GM18520 (cell line): ENCODE measurements around the gene CD72.
"Not testable (repeated sequence)": the region's sequence is repeated elsewhere in the genome, so short reads cannot be mapped to it uniquely, and the experiment has no call there.

Experiments used
- ATAC-seq: cut with Tn5 transposase; IDR thresholded peaks from one replicate; pipeline ENCODE4 v1.9.1; 2021; ENCODE audit not compliant: unreplicated experiment

CD72 gene

DNA sequence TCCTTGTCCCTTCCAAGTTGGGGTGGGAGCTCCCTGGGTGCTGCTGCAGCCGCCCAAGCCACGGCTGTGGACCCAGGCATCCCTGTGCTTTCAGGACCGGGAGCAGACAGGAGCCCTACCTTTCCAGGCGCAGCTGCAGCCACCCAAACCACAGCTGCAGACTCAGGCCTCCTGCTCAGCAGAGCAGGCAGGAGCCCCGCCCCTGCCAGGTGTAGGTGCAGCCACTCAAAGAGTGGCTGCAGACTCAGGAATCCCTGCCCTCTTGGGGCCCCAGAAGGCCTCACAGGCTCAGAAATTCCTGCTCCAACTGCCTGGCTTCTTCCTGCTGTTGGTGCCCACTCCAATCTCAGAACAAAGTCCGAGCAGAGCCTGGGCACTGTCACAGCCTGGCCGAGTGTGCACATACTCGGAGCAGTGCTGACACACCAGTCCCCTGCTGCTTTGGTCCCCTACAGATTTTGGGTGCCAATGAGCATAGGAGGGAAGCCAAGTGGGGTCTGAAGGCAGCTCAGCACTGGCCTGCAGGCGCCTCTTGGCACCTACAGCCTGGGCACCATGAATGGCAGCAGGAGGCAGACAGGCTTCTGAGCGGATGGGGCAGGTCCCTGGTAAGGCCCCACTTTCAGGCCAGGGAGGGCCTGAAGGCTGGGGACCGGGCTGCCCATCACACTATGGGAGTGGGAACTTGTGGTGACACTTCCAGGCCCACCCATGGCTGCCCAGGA lies 19.2 kb downstream of the CD72 start:
- no peak for ATAC-seq

DNA sequence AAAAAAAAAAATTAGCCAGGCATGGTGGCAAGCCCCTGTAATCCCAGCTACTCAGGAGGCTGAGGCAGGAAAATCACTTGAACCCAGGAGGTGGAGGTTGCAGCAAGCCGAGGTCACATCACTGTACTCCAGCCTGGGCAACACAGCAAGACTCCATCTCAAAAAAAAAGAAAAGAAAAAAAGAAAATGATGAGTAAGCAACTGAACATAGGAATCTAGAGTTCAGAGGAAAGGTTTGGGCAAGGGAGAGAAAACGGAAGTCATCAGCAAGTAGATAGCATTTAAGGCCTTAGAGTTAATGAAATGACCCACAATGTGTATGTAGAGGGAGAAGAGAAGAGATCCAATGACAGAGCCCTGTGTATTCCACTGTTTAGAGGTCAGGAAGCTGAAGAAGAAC lies 21.3 kb downstream of the CD72 start:
- not testable (repeated sequence) for ATAC-seq

DNA sequence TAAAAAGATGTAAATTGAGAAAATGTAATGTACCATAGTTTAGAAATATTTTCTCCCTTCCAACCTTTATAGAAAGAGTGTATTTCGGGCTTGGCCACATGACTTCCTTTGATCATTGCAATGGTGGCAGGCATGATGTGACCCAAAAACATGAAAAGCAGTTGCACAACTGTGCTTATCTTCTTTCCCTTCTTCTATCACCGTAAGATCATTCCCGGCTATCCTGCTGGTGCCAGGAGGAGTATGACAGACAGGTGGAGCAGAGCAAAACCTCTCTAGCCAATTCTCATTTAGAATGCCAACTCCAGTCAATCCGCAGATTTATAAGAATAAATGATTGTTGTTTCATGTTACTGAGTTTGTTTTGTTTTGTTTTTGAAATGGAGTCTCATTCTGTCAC lies 23.7 kb downstream of the CD72 start:
- ATAC-seq, result no peak

DNA sequence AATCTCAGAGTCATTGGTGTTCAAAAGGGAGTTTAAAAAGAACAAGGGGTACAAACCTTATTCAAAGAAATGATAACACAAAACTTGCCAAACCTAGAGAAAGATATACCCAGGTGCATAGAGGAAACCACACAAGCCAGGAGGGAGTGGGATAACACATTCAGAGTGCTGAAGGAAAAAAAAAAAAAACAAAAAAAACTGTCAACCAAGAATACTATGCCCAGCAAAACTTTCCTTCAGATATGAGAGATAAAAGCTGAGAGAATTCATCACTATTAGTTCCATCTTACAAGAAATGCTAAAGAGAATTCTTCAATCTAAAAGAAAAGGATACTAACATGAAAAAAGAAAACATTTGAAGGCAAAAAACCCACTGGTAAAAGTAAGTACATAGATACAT lies 24.6 kb downstream of the CD72 start:
- ATAC-seq, result no peak

DNA sequence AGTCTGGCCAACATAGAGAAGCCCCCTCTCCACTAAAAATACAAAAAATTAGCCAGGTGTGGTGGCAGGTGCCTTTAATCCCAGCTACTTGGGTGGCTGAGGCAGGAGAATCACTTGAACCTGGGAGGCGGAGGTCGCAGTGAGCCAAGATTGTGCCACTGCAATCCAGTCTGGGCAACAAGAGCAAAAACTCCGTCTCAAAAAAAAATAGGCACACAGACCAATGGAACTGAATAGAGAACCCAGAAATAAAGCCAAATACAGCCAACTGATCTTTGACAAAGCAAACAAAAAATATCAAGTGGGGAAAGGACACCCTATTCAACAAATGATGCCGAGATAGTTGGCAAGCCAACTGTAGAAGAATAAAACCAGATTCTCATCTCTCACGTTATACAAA lies 29.7 kb downstream of the CD72 start:
- ATAC-seq, result not testable (repeated sequence)

DNA sequence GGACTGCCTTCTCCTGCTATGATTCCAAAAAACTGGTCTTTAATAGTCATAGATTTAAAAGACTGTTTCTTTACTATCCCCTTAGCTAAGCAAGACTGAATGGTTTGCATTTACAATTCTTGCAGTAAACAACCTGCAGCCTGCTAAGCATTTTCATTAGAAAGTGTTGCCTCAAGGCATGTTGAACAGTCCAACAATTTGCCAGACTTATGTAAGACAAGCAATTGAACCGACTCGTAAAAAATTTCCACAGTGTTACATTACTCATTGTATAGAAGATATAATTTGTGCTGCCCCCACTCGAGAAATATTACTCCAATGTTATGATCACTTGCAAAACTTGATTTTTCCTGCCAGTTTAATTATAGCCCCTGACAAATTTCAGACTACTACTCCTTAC lies 33.5 kb downstream of the CD72 start:
- ATAC-seq, result not testable (repeated sequence)

DNA sequence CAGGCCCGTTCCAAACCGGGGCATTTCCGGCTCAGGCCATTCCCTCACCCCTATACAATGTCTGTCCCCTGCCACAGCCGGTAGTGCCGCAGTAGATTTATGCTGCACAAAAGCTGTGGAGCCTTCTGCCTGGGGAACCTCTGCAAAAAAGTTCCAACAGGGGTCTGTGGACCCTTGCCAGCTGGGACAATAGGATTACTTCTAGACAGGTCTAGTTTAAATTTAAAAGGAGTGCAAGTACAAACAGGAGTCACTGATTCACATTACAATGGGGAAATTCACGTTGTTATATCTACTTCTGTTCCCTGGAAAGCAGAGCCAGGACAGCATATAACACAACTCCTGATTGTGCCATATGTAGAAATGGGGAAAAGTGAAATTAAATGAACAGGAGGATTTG lies 34.7 kb downstream of the CD72 start:
- ATAC-seq, result not testable (repeated sequence)

DNA sequence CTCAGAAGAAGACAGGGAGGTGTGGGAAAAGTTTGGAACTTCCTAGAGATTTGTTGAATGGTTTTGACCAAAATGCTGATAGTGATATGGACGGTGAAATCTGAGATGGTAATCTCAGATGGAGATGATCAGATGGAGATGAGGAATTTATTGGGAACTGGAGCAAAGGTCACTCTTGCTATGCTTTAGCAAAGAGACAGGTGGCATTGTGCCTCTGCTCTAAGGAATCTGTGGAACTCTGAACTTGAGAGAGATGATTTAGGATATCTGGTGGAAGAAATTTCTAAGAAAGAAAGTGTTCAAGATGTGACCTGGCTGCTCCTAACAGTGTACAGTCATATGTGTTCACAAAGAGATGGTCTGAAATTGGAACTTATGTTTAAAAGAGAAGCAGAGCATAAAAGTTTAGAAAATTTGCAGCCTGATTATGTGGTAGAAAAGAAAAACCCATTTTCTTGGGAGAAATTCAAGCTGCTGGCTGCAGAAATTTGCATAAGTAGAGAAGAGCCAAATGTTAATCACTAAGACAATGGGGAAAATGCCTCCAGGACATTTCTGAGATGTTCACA lies 38.5 kb downstream of the CD72 start:
- not testable (repeated sequence) for ATAC-seq

DNA sequence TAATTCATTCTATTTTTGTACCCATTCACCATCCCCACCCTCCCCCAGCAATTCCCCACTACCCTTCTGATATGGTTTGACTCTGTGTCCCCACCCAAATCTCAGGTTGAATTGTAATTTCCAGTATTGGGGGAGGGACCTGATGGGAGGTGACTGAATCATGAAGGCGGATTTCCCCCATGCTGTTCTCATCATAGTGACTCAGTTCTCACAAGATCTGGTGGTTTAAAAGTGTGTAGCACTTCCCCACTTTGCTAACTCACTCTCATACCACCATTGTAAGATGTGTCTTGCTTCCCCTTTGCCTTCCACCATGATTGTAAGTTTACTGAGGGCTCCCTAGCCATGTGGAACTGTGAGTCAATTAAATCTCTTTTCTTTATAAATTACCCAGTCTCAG lies 39.1 kb downstream of the CD72 start:
- ATAC-seq, result no peak

DNA sequence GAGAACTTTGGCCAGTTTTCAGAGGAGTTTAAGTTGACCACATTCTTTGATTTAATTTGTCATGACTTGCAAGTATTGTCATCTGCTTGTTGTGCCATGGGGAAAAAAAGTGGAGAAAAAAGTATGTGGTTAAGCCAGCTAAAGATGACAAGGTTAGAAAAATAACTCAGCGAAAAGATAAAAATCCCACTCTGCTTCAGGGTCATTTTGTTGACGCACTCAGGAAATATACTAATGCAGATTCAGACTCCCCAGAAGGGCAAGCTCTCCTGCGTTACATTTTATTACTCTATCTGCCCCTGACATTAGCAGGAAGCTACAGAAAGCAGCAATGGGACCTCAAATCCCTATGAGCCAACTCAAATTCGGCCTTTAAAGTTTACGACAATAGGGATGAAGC lies 40.7 kb downstream of the CD72 start:
- no peak for ATAC-seq

DNA sequence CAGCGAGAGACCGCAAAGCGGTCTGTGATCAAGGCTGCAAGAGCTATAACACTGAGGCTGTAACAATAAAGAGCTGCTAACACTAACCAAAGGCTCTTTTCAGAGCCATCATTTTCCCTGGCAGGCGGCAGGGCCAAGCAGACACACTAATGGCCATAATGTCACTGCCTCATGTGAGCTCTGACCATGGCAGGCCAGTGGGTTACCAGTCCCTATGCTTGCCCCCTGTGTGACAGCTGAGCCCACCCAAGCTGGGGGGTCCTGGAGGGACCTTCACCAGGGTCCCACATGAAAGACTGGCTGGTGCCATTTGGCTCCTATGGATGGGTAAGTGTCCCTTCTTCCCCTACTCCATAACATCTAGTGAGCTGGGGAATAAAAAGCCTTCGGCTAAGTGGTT lies 42.7 kb downstream of the CD72 start:
- no peak for ATAC-seq

DNA sequence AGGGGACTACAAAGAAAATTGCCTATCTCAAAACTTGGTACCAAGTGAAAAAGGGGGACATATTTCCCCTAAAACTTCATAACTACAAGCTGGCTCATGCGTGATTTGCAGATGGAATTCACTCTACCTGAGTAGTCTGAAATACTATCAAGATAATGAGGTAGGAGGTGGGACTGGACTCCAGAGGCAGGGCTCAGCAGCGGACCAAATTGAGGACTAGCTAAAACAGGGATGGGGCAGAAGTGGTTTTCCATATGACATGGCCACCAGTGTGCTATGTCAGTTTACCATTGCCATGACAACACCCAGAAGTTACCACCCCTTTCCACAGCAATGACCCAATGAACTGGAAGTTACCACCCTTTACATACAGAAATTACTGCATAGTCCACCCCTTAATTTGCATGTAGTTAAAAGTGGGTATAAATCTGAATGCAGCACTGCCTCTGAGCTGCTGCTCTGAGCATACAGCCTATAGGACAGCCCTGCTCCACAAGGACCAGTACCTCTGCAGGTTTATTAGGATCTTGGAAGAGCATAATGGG lies 43.6 kb downstream of the CD72 start:
- ATAC-seq, result no peak

DNA sequence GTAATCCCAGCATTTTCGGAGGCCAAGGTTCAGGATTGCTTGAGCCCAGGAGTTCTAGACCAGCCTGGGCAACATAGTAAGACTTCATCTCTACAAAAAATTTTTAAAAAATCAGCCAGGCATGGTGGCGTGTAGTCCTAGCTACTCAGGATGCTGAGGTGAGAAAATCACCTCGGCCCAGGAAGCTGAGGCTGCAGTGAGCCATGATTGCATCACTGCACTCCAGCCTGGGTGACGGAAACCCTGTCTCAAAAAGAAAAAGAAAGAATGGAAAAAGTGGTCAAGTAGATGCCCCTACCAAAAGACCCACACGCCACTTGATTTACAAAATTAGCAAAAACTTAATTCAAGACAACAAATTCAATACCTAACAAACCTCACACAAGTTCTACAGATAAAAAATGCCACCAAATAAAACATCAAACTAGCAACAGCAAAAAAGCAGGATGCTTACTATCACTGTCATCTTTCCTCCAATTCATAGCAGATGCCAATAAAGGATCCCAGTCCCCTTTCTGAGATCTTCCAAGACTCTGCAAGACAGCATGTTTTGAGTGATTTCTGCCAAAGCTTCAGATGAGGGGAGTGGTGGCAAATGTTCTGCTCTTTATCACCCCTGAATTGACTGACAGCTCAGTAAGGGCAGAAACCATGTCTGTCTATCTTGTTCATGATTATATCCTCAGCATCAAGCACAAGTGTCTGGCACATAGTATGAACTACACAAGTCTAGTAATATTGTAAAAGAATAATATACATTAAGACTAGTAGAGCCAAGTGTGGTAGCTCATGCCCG lies 47.3 kb downstream of the CD72 start:
- ATAC-seq, result no peak

DNA sequence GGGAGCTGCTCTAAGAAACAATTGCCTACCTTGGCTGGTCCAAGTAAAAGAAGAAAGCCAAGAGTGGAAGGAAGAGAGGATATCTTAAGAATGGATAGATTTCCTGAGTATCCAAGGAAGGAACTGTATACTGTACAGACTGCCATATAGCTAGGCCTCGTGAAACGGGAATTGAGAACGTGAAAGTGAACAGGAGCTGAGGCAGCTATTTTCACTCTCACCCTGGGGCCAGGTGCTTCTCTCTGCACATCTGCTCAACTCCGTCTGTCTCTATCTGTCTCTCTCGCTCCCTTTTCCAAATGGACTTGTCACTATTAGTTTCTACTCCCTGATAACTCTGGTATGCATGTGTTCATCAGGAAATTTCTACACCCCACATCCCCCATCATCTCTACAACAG lies 49.0 kb downstream of the CD72 start:
- ATAC-seq, result no peak

DNA sequence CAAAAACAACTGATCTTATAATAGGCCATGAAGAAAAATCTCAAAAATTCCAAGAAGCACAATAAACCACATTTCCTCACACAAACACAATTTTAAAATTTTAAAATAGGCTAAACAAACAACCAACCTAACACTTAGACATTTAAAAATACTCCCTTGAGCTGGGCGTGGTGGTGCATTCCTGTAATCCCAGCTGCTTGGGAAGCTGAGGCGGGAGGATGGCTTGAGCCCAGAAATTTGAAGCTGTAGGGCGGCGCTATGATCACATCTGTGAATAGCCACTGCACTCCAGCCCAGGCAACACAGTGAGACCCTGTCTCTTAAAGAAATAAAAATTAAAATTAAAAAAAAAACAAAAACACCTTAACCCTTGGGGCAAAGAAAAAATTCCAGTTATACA lies 50.0 kb downstream of the CD72 start:
- no peak for ATAC-seq

DNA sequence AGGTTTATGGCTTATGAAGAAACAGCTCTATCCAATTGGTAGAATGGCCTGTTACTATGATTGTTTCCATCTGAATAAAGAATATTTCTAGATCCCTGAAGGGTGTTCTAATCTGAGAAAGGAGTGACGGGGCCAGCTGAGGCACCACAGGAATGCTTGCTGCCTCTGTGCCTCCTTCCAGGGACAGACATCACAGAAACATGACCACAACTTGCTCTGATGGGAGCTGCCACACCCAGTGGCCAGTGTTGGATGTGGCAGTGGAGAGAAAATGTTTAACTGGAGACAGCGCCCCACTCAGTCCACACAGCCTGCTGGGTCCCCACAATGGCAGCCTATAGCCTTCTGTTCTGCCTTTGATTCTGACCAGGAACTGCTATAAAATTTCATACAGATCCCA lies 51.8 kb downstream of the CD72 start:
- no peak for ATAC-seq

DNA sequence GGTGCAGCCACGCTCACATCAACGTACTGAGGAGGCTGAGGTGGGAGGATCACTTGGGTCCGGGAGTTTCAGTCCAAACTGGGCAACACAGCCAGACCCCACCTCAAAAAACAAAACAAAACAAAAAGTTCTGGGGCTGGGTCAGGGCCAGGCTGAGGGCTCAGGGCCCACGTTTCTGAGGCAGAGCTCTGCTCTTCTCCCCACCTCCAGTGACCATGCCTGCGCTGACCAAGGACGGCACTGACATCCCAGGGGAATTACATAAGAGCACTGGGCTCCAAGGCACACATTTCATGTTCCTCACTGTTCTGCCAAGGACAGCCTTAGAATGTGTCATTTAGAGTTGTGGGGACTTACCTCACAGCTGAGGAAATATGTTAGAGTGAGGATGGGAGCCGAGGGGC lies 53.6 kb downstream of the CD72 start:
- no peak for ATAC-seq

DNA sequence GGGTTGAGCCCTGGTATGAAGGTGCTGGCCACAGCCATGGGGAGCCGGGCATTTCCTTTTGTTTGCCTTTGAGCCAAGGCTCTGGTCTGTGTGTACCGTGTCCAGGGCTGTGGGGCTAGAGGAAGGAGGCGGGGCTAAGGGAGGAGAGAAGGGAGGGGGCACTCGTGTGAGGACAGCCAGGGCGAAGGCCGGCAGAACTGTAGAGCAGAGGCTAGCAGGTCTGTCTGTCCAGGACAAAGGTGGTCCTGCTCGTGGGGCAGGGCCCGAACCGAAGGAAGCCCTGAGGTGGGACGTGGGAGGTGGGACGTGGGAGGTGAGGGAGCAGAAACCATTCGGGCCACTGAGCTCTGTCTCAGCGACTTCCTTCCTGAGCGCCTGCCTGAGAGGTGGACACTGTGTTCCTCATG lies 54.4 kb downstream of the CD72 start:
- ATAC-seq, result no peak

DNA sequence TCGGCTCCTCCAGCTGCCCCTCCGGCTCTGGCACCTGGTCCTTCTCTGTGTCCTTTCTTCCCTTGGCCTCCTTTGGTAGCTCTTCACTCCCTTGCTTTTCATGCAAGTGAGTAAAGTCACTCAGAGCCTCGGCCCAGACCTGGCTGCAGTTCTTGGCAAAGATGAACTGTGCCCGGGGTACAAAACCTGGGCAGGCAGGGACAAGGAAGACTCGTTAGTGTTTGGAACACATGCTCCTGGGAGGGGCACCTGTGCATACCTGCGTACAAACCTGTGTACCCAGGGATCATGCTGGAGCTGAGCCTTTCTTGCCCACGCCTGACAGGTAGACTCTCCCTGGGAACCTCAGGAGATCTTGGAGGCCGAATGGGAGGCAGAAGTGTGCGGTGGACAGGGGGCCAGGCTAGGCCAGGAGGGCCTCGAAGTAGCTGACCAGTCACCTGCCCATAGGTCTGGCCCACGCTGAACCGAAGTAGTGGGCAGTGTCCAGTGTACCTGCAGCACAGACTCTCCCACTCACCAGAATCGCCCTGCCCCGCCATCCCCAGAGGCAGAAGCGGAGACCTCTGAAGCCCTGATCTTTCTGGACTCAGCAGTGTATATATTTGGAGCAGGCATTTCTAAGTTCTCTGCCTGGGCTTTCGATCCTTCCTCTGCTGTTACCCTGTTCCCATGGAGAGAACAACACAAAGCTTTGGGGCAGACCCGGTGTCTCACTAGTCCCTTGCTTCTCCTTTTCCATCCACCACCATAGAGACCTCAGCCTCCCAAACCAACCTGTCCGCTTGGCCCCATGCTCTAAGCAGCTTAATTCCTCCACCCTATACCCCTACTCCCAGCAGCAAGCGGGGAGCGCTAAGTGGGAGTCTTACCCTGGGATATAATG lies 55.1 kb downstream of the CD72 start:
- no peak for ATAC-seq

DNA sequence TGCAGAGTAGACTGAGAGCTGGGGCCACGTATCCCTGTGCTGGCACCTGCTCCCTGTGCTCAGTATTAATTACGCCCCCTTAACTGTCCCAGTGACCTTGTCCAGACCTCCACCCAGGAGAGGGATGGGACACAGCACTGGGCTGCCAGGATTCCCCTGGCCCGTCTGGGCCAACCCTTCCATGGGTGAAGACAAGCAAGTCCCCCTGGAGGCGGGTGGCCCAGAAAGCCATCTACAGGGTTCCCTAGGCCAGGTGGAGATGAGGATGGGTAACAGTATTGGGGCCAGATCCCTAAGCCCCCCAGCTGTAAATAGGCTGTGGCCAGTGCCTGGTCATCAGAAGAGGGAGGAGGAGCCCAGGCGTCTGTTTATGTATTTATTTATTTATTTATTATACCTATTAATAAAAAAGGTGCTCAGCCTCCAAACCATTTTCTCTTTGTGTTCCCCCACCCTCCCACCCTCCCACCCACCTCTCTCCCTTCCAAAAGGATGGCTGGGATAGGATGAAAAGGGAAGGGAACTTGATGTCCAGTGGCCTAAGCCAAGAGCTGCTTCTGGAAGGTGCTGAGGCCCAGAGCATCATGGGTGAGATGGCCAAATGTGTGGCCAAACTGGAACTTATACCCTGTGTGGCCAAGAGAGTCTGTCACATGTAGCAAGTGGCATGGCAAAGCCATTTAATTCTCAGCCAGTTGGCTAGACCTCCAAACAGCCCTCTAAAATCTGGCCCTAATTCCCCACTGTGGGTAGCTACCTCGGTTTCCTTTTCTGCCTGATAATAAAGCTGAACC lies 56.5 kb downstream of the CD72 start:
- ATAC-seq, result no peak
